Measurements from ENCODE around the gene BTBD1.

- TF ChIP-seq CTCF (conservative IDR thresholded peaks at IDR 0.05; ENCODE audit: low read depth, low read length) (no peak), EZH2 (IDR thresholded peaks at IDR 0.05; ENCODE audit: borderline replicate concordance, low read depth, low read length, poor library complexity, severe bottlenecking) (no peak)
These were observed 20.5 kb upstream of the BTBD1 start for GRCh38 chr15:83087576-83087975.

Measured in A673 (cell line).